ENCODE measurements around the gene POC1B.

POC1B gene

DNA sequence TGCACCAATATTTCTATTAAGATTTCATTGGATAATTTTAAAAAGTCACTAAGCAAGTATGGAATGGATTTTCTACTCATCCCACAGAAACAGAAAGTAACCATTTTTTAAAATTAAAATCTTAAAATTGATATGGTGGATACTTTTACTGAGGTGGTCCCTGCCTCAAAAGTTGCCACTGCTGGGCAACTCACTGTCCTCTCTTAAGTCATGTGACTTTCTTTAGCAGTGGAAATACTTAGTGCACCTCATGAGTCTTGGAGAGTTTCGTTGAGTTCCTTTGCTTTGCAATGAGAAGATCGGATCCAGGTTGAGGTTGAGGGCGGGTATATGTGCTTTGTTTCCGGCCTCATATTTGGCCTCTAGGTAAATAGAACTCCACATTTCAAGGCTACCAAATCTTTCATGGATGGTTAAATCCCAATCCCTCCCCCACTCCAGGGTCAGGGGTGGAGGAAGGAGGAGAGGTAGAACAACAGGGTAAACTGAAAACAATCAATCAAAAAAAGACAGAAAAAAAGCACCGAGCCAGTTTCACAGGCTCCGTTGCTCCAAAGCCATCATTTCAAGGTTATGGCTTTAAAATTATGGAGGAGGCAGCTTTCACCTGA lies 134.0 kb downstream of the POC1B start:
- Histone ChIP-seq H3K4me3 (ENCODE audit: low read depth, low read length, poor library complexity, severe bottlenecking) (no peak overlapping the region), H3K9ac (ENCODE audit: low read length) (no peak overlapping the region), H3K27ac (ENCODE audit: low read depth, low read length, poor library complexity, severe bottlenecking) (no peak overlapping the region), H3K79me2 (ENCODE audit: insufficient read depth, low read length) (no peaks in the 10 kb centered on the region), H3F3A (ENCODE audit: insufficient read depth, low read length) (no peaks in the 10 kb centered on the region), H2AFZ (ENCODE audit: low read length) (no peak overlapping the region), H3K36me3 (ENCODE audit: insufficient read depth, low read length) (no peaks in the 10 kb centered on the region), H4K20me1 (ENCODE audit: insufficient read depth, low read length) (no peaks in the 10 kb centered on the region), H3K9me3 (ENCODE audit: low read length) (no peaks in the 10 kb centered on the region), H3K4me1 (ENCODE audit: insufficient read depth, low read length, severe bottlenecking) (no peaks in the 10 kb centered on the region), H3K4me2 (ENCODE audit: low read length) (no peak overlapping the region), H3K9me2 (ENCODE audit: low read depth, low read length) (no peaks in the 10 kb centered on the region), H3K27me3 (ENCODE audit: insufficient read depth, low read length) (no peaks in the 10 kb centered on the region)
- TF ChIP-seq EZH2 (IDR thresholded peaks at IDR 0.05; ENCODE audit: borderline replicate concordance, low read length) = no peak
- TF ChIP-seq, protein P1, sequence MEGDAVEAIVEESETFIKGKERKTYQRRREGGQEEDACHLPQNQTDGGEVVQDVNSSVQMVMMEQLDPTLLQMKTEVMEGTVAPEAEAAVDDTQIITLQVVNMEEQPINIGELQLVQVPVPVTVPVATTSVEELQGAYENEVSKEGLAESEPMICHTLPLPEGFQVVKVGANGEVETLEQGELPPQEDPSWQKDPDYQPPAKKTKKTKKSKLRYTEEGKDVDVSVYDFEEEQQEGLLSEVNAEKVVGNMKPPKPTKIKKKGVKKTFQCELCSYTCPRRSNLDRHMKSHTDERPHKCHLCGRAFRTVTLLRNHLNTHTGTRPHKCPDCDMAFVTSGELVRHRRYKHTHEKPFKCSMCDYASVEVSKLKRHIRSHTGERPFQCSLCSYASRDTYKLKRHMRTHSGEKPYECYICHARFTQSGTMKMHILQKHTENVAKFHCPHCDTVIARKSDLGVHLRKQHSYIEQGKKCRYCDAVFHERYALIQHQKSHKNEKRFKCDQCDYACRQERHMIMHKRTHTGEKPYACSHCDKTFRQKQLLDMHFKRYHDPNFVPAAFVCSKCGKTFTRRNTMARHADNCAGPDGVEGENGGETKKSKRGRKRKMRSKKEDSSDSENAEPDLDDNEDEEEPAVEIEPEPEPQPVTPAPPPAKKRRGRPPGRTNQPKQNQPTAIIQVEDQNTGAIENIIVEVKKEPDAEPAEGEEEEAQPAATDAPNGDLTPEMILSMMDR (IDR thresholded peaks at IDR 0.05; ENCODE audit: low read length) = no peak

DNA sequence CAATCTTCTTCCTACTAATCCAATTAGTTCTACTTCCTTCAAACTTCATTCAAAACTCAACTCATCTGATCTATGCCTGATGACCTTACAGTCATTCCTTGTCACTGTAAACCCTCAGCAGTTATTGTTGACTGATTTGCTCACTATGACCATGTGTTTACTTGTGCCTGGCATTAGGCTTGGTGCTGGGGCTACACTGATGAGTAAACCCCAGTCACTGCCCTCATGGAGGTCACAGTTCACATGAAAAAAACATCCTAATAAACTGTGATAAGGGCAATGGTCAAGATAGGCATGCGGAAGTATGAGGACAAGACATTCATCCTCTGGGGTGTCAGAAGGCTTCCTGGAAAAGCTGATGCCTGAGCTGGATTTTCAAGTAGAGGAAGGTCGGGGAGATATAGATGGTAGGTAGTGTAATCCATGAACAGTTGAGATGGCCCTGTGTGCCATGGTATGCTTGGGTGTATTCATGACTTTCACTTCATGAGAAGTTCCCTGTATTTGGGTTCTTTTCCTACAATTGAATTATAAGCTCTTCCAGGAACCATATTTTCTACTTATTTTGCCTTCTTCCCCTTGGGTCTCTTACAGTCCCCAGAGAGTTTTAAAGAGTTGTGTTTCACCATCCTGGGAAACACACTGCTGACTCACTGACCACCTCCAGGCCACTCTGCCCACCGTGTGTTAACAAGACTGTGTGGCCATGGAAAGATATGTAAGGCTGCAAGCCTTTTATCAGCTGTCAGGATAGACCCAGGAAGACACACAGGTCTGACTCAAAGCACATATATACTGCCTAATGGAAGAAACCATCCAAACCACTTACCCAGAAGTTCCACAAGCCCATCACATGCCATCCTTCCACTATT lies 134.8 kb downstream of the POC1B start:
- Histone ChIP-seq H3F3A (ENCODE audit: insufficient read depth, low read length) (no peaks in the 10 kb centered on the region), H3K4me1 (ENCODE audit: insufficient read depth, low read length, severe bottlenecking) (no peaks in the 10 kb centered on the region), H3K36me3 (ENCODE audit: insufficient read depth, low read length) (no peaks in the 10 kb centered on the region), H3K4me2 (ENCODE audit: low read length) (no peak overlapping the region), H3K9me3 (ENCODE audit: low read length) (no peaks in the 10 kb centered on the region), H3K79me2 (ENCODE audit: insufficient read depth, low read length) (no peaks in the 10 kb centered on the region), H2AFZ (ENCODE audit: low read length) (no peak overlapping the region), H3K27ac (ENCODE audit: low read depth, low read length, poor library complexity, severe bottlenecking) (no peak overlapping the region), H4K20me1 (ENCODE audit: insufficient read depth, low read length) (no peaks in the 10 kb centered on the region), H3K9ac (ENCODE audit: low read length) (no peak overlapping the region), H3K4me3 (ENCODE audit: low read depth, low read length, poor library complexity, severe bottlenecking) (no peak overlapping the region), H3K9me2 (ENCODE audit: low read depth, low read length) (no peaks in the 10 kb centered on the region), H3K27me3 (ENCODE audit: insufficient read depth, low read length) (no peaks in the 10 kb centered on the region)
- TF ChIP-seq, protein P1 (IDR thresholded peaks at IDR 0.05; ENCODE audit: low read length) = no peak
- TF ChIP-seq EZH2 (IDR thresholded peaks at IDR 0.05; ENCODE audit: borderline replicate concordance, low read length) = no peak

DNA sequence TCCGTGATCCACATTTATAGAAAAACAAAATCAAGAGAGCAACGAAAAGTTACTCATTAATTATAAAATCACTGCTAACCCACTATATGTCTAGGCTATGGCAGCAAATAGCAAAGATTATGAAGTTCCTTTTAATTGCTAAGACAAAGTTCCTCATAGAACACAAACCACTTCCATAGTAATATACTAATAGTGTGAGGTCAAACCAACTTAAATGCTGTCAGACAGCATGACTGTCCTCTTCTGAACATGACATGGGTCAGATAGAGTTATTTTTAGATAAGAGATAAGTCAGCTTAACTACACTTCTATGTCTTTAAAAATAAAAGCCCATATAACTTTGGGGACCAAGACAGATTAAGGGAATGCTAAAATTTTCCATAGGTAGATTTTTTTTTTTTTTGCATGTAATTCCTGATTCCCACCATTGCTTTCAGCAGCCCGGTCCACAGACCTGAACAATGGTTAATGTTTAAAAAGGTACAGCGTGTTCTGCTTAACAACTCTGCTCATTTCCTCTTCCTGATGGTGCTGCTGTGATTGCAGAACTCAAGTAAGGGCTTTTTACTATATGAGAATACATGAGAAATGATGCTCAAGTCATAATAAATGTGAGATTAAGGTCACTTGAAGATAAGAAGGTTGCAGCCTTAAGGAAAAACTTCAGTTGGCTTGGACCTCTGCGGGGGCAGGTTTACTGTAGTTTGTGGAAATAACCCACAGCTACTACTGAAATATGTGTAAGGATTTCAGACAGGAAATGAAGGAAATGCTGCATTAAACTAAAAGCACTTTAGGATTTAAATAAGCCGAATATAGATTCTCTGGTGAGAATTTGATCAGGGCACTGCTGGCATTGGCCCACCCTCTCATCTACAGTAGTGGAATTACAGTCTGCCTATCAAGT lies 135.8 kb downstream of the POC1B start:
- Histone ChIP-seq H2AFZ (ENCODE audit: low read length) (no peak overlapping the region), H3K9me3 (ENCODE audit: low read length) (no peaks in the 10 kb centered on the region), H4K20me1 (ENCODE audit: insufficient read depth, low read length) (no peaks in the 10 kb centered on the region), H3K79me2 (ENCODE audit: insufficient read depth, low read length) (no peaks in the 10 kb centered on the region), H3K9ac (ENCODE audit: low read length) (no peak overlapping the region), H3K27ac (ENCODE audit: low read depth, low read length, poor library complexity, severe bottlenecking) (no peak overlapping the region), H3K4me2 (ENCODE audit: low read length) (no peak overlapping the region), H3K36me3 (ENCODE audit: insufficient read depth, low read length) (no peaks in the 10 kb centered on the region), H3K4me1 (ENCODE audit: insufficient read depth, low read length, severe bottlenecking) (no peaks in the 10 kb centered on the region), H3K27me3 (ENCODE audit: insufficient read depth, low read length) (no peaks in the 10 kb centered on the region), H3F3A (ENCODE audit: insufficient read depth, low read length) (no peaks in the 10 kb centered on the region), H3K4me3 (ENCODE audit: low read depth, low read length, poor library complexity, severe bottlenecking) (no peak overlapping the region), H3K9me2 (ENCODE audit: low read depth, low read length) (no peaks in the 10 kb centered on the region)
- no peak for TF ChIP-seq EZH2 (IDR thresholded peaks at IDR 0.05; ENCODE audit: borderline replicate concordance, low read length)
- TF ChIP-seq, protein P1 (IDR thresholded peaks at IDR 0.05; ENCODE audit: low read length) = no peak

Measured in OCI-LY1 (cell line).